GM10266 (cell line): ENCODE results near the gene RALGPS1.
"Not testable (repeated sequence)": the region's sequence is repeated elsewhere in the genome, so short reads cannot be mapped to it uniquely, and the experiment has no call there.

ENCODE experiments used
- DNase-seq: peaks from one replicate; pipeline ENCODE4 v3.0.0; 2012; ENCODE audit errors: extremely low spot score
- TF ChIP-seq, protein P1 (sequence below): IDR thresholded peaks from 2 replicates; pipeline ENCODE4 v1.5.1; 2012; ENCODE audit warnings: mild to moderate bottlenecking, low read depth; ENCODE audit not compliant: control insufficient read depth, insufficient read depth; ENCODE audit errors: missing control alignments

RALGPS1 gene

DNA sequence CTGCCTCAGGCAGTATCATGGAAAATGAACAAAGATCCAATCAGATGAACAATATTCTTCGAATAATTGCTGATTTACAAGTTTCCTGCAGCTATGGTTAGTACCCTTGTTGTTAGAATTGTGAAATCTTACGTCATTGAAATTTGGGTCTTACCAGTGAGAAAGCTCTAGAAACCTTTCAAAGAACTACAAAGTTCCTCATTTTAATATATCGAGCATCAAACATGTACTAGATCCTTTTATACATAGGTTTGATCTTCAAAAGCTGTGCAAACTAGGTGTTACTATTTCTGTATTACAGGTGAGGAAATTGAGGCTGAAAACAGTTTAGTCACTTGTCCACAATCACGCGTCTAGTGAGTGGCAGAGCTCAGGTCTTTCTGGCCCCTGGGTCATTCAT lies 251.5 kb downstream of the RALGPS1 start:
- no peak for DNase-seq
- TF ChIP-seq, protein P1, sequence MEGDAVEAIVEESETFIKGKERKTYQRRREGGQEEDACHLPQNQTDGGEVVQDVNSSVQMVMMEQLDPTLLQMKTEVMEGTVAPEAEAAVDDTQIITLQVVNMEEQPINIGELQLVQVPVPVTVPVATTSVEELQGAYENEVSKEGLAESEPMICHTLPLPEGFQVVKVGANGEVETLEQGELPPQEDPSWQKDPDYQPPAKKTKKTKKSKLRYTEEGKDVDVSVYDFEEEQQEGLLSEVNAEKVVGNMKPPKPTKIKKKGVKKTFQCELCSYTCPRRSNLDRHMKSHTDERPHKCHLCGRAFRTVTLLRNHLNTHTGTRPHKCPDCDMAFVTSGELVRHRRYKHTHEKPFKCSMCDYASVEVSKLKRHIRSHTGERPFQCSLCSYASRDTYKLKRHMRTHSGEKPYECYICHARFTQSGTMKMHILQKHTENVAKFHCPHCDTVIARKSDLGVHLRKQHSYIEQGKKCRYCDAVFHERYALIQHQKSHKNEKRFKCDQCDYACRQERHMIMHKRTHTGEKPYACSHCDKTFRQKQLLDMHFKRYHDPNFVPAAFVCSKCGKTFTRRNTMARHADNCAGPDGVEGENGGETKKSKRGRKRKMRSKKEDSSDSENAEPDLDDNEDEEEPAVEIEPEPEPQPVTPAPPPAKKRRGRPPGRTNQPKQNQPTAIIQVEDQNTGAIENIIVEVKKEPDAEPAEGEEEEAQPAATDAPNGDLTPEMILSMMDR: no peak

DNA sequence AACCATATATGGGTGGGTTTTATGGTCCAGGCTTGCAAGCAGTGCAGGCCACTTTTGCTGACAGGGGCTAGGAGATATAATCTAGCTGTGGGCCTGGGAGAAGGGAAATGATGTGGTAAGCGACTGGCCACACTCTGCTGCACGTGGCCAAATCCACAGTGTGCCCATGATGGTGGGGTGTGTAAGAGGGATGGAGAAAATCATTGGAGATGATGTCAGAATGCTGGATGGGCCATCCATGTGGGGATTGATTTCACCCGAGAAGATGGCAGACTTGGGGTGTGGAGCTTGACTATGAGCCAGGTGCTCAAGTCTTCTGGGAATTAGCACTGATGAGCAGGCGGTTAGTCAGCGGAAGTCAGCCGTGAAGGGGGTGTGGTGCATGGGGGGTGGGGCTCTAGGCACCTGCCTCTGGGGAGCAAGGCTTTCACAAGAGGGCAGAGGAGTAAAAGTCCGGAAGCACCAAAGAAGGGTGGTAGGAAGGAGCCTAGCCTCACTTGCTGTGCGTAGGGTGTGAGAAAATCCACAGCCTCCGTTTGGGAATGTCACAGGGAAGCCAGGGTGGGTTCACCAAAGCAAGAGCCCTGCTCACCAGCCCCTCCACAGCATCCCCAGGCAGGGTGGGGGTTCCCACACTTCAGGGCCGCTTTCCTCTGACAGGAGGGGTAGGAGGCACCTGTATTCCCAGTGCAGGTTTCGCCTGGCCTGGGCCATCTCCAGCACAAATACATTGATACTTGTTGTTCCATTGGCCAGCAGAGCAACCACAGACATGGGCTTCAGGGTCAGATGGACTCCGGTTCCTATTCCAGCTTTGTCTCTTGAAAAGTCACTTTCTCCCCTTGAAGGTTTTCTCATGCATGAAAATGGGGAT lies 252.3 kb downstream of the RALGPS1 start:
- peak; percentile 69 for DNase-seq
- TF ChIP-seq, protein P1: no peak

DNA sequence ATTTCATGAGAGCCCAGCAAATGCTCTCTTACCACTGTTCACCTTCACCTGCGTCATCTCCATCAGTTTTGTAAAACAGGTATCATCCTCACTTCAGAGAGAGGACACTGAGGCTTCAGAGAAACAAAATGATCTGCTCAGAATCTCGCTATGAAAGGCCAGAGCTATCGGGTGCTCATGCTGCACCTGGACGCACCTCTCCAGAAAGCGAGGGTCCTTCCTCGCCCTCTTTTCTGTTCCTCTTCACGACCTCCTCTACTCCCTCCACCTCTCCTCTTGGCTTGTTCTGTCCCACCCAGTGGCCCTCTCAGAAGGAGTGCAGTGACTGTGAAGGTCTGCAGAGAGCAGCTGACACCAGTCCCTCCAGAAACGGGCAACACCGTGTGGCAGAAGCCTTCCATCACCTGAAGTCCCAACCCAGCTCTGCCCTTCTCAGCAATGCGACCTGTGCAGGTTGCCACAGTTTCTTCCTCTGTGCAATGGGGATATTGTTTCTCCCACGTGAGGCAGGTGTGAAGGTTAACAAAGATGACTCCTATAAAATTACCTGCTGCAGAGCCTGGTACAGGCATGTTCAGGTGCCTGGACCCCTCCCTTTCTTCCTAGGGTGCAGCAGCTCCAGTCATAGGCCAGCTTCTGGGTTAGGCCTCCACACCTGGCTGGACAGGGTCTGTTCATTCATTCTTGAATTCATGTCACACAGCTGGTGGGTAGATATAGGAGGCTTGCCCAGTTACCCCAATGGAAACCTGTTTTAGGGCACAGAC lies 253.2 kb downstream of the RALGPS1 start:
- TF ChIP-seq, protein P1: no peak
- DNase-seq: no peak

DNA sequence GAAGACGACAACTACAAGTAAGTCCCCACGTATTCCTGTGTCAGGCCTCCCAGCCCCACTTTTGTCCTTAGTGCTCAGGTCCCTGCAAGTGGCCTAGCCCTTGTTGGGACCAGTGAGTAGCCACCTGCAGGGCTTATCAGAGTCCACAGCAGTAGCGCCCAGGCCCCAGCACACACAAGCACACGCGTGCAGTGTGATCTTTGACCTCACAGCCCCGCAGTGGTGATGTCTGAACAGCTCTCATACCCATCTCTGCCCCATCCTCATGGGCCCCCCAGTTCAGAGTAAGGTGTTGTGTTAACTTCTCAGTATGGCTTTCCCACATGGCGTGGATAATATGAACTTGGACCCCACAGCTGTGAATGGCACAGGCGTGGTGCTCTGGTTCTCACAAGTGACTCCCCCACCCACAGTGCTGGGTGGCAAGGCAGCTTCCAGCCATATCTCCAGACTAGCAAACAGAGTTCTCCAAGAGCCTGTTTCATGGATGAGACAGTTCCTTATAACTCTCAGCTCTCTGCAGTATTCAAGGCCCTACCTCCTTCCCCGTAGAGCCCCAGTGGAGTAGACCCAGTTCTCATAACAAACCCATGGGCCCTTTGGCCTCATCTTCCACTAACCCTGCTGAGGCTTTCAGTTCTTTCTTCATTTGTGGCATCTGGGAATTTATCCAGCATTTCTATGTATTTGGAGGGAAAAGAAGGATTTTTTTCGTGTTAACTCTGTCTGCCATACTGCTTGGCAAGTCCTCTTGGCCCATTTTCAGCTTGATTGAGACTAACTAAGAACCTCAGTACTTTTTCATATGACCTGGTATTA lies 254.4 kb downstream of the RALGPS1 start:
- DNase-seq: no peak
- TF ChIP-seq, protein P1: no peak

DNA sequence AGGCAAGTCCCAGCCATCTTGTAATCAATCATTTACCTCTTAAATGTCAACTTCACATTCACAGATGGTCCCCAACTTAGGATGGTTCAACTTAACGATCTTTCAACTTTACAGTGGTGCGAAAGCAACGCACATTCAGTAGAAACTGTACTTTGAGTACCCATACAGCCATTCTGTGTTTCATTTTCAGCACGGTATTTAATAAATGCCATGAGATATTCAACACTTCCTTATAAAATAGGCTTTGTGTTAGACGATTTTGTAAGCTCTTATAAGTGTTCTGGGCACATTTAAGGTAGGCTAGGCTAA lies 254.9 kb downstream of the RALGPS1 start:
- no peak for DNase-seq
- TF ChIP-seq, protein P1: no peak

DNA sequence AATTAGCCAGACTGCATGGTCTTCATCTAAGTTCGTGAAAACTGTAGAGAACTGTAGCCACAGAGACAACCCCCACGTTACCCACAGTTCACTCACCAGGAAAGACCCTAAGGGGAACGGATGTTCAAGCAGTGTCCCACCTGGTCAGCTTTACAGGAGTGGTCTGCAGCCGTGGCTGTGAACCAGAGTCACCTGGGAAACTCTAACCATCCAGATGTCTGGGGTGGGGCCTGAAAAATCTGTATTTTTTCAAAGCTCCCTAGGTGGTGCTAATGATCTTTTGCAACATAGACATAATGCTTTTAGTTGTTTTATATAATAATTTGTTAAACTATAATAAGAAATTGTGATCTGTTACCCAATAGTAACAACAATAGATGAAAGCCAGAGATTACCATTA lies 255.5 kb downstream of the RALGPS1 start:
- TF ChIP-seq, protein P1: no peak
- DNase-seq: no peak

DNA sequence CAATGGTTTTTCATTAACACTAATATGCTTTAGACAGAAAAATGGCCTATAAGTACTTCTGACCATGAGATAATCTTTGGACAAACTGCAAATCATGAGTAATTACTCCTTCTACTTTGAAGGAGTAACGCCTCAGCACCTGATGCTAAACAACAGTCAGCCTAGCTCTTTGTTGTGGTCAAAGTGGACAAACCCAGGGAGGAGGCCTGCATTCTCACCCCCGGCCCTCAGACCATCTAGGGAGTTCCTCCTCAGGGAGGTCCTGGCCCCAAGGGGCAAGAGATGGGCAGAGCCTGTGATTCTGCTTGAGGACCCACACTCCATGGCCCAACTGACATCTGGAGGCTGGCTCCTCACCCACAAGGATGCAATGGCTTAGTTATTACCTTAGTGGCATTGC lies 256.1 kb downstream of the RALGPS1 start:
- TF ChIP-seq, protein P1: no peak
- peak; percentile 39 for DNase-seq

DNA sequence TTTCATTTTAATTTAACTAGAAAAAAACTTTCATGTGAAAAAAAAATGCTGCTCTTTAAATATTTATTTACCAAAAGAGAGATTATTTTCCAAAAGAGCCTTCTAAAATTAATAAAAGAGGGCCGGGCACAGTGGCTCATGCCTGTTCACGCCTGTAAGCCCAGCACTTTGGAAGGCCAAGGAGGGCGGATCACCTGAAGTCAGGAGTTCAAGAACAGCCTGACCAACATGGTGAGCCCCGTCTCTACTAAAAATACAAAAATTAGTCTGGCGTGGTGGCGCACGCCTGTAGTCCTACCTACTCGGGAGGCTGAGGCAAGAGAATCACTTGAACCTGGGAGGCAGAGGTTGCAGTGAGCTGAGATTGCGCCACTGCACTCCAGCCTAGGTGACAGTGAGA lies 256.8 kb downstream of the RALGPS1 start:
- DNase-seq: not testable (repeated sequence)
